Fibroblast of the aortic adventitia (primary cell): Measurements from ENCODE around the gene CSNK2A3. TPM values are rescaled to one million over a fixed set of nuclear protein-coding genes. Genes with fewer than 3 reads are reported as not detected.
A peak's percentile ranks its signal among the peaks of the same experiment; 100 is the strongest.
"Not testable (repeated sequence)": the region's sequence is repeated elsewhere in the genome, so short reads cannot be mapped to it uniquely, and the experiment has no call there.

Experiments used
- DNase-seq: peaks from one replicate; pipeline ENCODE4 v3.0.0-alpha.2; 2010; ENCODE audit warnings: low read depth
- H3K4me3 ChIP-seq: 2 replicates; pipeline ENCODE4 v1.5.1; 2011; ENCODE audit warnings: low read depth, mild to moderate bottlenecking, control low read depth, low read length, moderate library complexity
- total RNA-seq: library from RNA; depleted of rRNA; stranded (reverse); fragments of >200 nt; gene quantifications from 2 replicates; pipeline ENCODE4 v1.2.3, GENCODE V29; 2012; ENCODE audit warnings: low replicate concordance
- TF ChIP-seq, protein P1 (sequence below): IDR thresholded peaks from 2 replicates; pipeline ENCODE4 v1.5.1; 2011; ENCODE audit warnings: mild to moderate bottlenecking, low read length, control low read depth, inconsistent platforms; ENCODE audit not compliant: insufficient read depth

The CSNK2A3 gene
- total RNA-seq, 1 donor: 1.6 TPM

DNA sequence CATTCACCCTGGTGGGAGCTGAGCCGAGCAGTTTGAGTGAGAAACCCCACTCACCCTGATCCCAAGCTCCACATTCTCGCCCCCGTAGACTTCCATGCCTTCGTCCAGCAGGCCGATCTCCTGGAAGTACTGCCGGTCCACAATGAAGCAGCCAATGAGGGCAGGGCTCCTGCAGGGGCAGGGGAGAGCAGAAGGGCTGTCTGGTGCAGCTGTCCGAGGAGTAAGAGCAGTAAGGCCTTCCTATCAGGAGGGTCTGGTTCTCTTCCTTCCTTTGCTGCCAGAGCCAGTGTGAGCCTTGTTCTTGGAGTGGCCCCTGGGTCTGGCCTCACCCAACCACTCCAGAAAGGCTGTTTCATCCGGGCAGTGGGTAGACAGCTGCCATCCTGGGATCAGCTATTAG, 19.4 kb upstream of the CSNK2A3 start:
- H3K4me3 ChIP-seq: no peak overlapping the region
- TF ChIP-seq, protein P1, sequence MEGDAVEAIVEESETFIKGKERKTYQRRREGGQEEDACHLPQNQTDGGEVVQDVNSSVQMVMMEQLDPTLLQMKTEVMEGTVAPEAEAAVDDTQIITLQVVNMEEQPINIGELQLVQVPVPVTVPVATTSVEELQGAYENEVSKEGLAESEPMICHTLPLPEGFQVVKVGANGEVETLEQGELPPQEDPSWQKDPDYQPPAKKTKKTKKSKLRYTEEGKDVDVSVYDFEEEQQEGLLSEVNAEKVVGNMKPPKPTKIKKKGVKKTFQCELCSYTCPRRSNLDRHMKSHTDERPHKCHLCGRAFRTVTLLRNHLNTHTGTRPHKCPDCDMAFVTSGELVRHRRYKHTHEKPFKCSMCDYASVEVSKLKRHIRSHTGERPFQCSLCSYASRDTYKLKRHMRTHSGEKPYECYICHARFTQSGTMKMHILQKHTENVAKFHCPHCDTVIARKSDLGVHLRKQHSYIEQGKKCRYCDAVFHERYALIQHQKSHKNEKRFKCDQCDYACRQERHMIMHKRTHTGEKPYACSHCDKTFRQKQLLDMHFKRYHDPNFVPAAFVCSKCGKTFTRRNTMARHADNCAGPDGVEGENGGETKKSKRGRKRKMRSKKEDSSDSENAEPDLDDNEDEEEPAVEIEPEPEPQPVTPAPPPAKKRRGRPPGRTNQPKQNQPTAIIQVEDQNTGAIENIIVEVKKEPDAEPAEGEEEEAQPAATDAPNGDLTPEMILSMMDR: no peak
- DNase-seq: no peak

DNA sequence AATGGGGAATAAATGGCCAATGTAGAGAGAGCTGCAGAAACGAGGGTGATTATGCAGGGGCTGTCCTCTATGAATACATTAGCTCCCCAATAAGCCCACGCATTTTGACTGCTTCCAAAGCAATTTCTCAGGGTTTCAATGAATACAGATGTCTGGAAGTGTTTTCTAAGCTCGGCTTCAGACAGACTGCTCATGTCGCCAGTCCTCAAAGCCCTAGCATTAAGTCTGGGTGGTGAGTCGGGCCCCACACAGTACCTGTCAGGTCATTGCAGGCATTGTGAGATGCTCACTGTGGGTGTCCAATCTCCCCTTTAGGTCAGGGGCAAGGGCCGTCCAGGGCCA, 17.9 kb upstream of the CSNK2A3 start:
- no peak for DNase-seq
- TF ChIP-seq, protein P1: no peak
- no peak overlapping the region for H3K4me3 ChIP-seq

DNA sequence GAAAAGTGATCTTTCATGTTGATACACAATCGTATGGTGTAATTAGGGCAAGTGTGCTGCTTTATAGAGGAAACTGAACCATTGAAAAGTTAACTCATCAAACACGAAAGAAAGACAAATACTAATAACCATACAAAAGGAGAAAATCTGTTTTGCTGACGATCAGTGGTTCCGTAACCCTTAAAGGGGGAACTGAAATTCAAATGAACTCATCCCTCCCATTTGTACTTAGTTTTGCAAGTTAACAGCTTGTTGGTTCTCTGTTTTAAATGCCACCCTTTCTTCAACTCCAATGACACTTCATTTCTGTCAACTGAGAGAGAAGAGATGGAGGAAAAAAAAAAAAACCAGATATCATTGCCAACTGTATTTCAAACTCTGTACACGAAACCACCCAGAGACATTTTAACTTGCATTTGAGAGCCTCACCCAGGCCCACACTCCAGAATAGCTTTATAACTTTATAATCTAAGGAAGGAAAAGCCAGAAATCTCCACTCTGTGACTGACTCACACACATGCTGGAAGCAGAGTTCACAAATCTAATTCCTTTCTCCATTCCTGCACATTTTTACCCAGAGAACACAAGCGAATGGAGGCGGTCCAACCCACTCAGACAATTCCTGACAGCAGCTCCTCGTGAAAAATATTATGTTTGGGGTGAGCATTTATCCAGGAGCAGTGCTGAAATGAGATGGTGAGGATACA, 17.4 kb upstream of the CSNK2A3 start:
- no peak for DNase-seq
- TF ChIP-seq, protein P1: no peak
- no peak overlapping the region for H3K4me3 ChIP-seq

DNA sequence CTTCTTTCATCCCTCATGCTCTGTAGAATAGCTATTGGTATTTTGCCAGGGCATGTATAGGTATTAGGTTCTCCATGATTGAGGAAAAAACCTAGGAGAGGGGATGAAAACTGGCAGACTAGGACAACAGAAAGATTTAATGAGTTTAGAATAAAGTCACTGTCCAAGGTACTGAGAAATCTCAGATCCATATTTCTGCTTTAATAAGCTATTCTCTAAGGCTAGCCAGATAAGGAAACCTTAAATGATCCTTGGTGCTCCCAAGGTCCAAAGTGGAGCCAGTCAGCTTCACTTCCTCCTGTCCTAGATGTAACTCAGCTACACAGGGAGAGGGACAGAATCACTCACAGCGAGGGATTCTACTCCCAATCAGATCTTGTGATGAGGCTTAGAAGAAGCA, 13.7 kb upstream of the CSNK2A3 start:
- peak; percentile 30 for DNase-seq
- H3K4me3 ChIP-seq: no peak overlapping the region
- TF ChIP-seq, protein P1: no peak

DNA sequence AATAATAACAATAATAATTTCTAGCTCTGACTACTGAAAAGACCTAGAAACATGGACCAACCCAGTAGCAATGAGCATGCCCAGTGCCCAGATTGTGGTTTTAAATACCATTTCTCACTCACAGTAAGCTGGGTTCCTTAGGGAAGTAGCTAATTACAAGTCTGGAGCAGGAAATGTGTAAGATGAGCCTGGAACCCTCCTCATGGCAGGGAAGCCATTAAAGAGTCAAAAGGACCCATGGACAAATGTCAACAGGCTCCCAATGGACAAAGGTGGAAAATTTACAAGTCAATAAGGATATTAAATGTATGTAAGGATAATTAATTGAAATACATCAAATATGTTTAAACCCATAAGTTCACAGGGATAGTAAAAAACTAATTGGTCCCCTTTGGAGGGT, 10.6 kb upstream of the CSNK2A3 start:
- H3K4me3 ChIP-seq: no peak overlapping the region
- TF ChIP-seq, protein P1: no peak
- DNase-seq: no peak

DNA sequence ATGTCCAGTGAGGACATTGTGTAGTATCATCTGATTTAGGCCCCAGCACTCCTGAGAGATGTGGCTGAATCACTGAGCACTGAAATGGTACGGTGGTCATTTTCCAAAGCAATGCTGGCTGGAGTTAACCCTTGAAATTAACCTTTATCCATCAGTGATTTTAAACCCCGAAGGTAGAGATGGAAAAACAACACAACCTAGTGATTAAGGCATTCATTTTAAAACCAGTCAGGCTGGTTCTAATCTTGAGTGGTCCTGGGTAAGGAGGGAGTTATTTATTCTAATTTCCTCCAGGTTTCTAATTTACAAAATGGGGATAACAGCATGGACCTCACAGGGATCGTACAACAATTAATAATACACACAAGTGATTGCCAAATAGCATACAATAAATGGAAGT, 6.6 kb upstream of the CSNK2A3 start:
- TF ChIP-seq, protein P1: no peak
- no peak for DNase-seq
- no peak overlapping the region for H3K4me3 ChIP-seq

DNA sequence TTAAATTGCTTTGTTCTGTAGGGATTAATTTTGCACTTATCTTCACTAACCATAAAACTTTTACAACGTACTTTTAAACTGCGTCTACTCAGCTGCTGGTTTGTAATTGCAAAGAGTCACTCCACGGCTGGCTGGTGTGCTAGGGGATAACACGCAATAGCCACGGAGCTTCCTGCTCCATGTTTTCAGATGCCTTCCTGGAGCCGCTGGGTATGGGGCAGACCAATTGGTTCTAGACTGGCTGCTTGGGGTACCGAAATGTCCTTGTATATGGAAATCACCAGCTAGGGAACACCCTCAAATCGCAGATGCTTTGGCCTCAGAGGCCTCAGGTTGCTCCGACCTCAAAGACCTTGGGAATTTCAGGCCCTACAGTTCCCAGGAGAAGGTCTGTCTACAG, 3.8 kb upstream of the CSNK2A3 start:
- TF ChIP-seq, protein P1: no peak
- no peak for DNase-seq
- no peak overlapping the region for H3K4me3 ChIP-seq

DNA sequence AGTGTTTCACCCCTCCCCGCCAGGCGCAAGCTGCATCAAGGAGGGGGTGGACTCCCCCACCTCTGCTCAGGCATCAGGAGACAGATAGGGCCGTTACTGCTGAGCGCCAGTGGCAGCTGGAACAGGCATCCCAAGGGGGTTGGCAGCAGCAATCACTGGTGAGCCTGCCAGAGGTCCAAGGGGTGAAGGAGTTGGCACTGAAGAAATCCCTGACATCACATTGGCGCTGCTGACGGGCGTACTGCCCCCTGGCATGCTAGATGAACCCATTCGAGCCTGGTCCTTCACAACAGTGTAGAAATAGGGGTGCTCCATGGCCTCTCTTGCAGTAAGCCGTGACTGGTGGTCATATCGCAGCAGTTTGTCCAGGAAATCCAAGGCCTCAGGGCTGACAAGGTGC, 1.2 kb downstream of the CSNK2A3 start:
- not testable (repeated sequence) for DNase-seq

More for the DNA sequence above, 1.2 kb downstream of the CSNK2A3 start:
- H3K4me3 ChIP-seq: not testable (repeated sequence)
